ENCODE measurements around the gene CALR. TPM values are rescaled to one million over a fixed set of nuclear protein-coding genes. Genes with fewer than 3 reads are reported as not detected.

CALR gene
- total RNA-seq, 4 donors from 2014 or later = 171 to 350 (median 229) TPM

GRCh38 chr19:12986726-12987125, 48.3 kb downstream of the CALR start:
- no peak overlapping the region for H3K4me3 ChIP-seq (ENCODE audit: low read depth, poor library complexity, severe bottlenecking)
- DNase-seq (ENCODE audit: low spot score in 2 of 2) = no peak
- TF ChIP-seq CTCF (IDR thresholded peaks at IDR 0.05) (no peak), POLR2A (IDR thresholded peaks at IDR 0.05) (no peak)
- intact Hi-C loops (cut with DNase I; ENCODE audit: low total_unique reads) = loop anchor here (10.0 kb wide), 1 partner anchor 78 kb away; no protein-coding TSS in a partner anchor
- WGBS, 2 donors = 96% methylated on average over 12 of the region's 12 CpGs

DNA sequence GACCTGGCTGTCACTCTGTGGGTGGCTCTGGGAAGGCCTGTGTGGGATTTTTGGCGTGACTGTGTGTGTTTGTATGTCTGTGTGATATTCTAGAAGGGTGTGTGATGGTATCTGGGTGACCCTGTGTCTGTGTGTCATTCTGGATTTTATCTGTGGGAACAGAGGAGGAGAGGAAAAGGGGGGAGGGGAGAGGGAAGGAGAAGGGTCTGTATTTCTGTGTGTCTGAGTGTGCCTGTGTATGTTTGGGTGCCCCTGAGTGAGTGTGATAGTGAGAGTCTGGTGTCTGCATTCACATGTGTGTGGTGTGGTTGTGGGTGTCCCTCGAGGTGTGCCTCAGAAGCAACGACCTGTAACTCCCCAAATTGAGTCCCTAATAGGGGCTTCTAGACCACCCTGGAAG, 48.8 kb downstream of the CALR start:
- no peak for TF ChIP-seq POLR2A (IDR thresholded peaks at IDR 0.05)
- no peak for TF ChIP-seq CTCF (IDR thresholded peaks at IDR 0.05)
- 78 to 90% methylated on average over 3 of the region's 3 CpGs for WGBS, 2 donors
- intact Hi-C loops (cut with DNase I; ENCODE audit: low total_unique reads) = loop anchor here (10.0 kb wide), 1 partner anchor 78 kb away; no protein-coding TSS in a partner anchor

DNA sequence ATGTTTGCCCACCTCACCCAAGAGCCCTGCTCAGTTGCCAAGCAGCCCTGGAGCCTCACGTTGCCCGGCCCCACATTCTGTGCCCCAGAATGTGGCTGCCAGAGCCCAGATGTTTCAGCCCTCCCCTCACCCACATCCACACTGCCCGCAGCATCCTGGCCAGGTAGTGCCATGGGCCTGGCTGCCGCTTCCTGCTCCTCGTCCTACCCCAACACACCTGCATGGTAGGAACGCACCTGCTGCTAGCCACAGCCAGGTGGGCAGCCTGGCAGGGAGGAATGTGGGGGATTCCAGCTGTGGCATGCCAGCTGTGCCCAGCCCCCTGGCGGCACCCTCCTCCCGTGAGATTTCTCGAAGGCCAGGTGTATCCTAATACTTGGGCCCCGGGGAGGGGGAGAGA, 49.4 kb downstream of the CALR start:
- no peak overlapping the region for H3K4me3 ChIP-seq (ENCODE audit: low read depth, poor library complexity, severe bottlenecking)
- WGBS, 2 donors = 71 to 74% methylated on average over 10 of the region's 10 CpGs
- no peak for DNase-seq (ENCODE audit: low spot score in 2 of 2)
- TF ChIP-seq CTCF (IDR thresholded peaks at IDR 0.05) (no peak), POLR2A (IDR thresholded peaks at IDR 0.05) (no peak)
- intact Hi-C loops (cut with DNase I; ENCODE audit: low total_unique reads) = loop anchor here (10.0 kb wide), 1 partner anchor 77 kb away; no protein-coding TSS in a partner anchor

More for the DNA sequence above, 48.8 kb downstream of the CALR start:
- no peak overlapping the region for H3K4me3 ChIP-seq (ENCODE audit: low read depth, poor library complexity, severe bottlenecking)
- no peak for DNase-seq (ENCODE audit: low spot score in 2 of 2)

DNA sequence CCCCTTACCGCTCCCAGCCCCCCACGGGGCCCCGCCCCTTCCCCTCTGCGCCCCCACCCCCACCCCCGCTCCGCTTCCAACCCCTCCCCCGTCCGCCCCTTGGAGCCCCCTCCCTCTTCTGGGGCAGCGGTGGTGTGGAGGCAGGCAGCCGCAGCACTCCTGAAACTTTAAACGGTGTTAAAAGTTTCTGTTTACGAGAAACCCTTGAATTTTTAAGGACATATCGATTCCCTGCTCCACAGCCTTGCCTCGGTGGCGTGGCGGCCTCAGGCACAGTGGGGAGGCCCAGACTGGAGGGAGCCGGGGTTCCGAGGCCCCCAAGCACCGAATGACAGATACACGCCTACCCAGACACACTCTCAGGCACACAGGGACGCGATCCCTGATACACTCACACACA, 52.0 kb downstream of the CALR start:
- TF ChIP-seq POLR2A (IDR thresholded peaks at IDR 0.05) (no peak), CTCF (IDR thresholded peaks at IDR 0.05) (no peak)
- H3K4me3 ChIP-seq (ENCODE audit: low read depth, poor library complexity, severe bottlenecking) = no peak overlapping the region
- 52 to 60% methylated on average over 20 to 22 of the region's 22 CpGs for WGBS, 2 donors
- intact Hi-C loops (cut with DNase I; ENCODE audit: low total_unique reads) = no loop called here
- no peak for DNase-seq (ENCODE audit: low spot score in 2 of 2)

- TF ChIP-seq CTCF (IDR thresholded peaks at IDR 0.05) = no peak
- TF ChIP-seq POLR2A (IDR thresholded peaks at IDR 0.05) = no peak
- no peak for DNase-seq (ENCODE audit: low spot score in 2 of 2)
- H3K4me3 ChIP-seq (ENCODE audit: low read depth, poor library complexity, severe bottlenecking) = no peak overlapping the region
- intact Hi-C loops (cut with DNase I; ENCODE audit: low total_unique reads) = no loop called here
- 74 to 76% methylated on average over 3 of the region's 3 CpGs for WGBS, 2 donors
Measured at GRCh38 chr19:12990853-12991252, 52.4 kb downstream of the CALR start.

DNA sequence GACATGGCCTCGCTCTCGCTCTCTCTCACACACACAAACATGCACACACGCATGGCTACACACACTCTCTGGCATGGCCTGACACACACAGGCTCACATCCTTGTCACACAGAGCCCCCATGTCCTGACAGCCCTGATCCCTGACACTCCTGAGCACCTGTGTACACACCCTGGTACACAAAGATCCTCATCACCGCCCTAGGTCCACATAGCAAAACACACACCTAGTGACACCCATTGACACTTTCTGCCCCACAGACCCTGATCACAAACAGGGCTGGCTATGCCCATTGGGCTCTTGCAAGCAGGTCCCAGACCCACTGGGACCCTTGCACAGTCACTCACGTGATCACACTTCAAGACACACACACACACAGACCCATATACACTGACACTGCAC, 52.9 kb downstream of the CALR start:
- 95 to 98% methylated on average over 5 of the region's 5 CpGs for WGBS, 2 donors
- no peak for TF ChIP-seq POLR2A (IDR thresholded peaks at IDR 0.05)
- TF ChIP-seq CTCF (IDR thresholded peaks at IDR 0.05) = no peak
- intact Hi-C loops (cut with DNase I; ENCODE audit: low total_unique reads) = no loop called here

More for the DNA sequence above, 52.9 kb downstream of the CALR start:
- peak in 1 of 2 donors; percentile 76 for DNase-seq (ENCODE audit: low spot score in 2 of 2)
- no peak overlapping the region for H3K4me3 ChIP-seq (ENCODE audit: low read depth, poor library complexity, severe bottlenecking)

Measured in lower leg skin (tissue), 4 donors.